ENCODE results near the gene LRRC56.

LRRC56 gene

GRCh38 chr11:504994-505344 is 32.4 kb upstream of the LRRC56 start:
- TF ChIP-seq POLR2AphosphoS5 (IDR thresholded peaks at IDR 0.05; ENCODE audit: low read depth), result no peak
- TF ChIP-seq, protein P1, sequence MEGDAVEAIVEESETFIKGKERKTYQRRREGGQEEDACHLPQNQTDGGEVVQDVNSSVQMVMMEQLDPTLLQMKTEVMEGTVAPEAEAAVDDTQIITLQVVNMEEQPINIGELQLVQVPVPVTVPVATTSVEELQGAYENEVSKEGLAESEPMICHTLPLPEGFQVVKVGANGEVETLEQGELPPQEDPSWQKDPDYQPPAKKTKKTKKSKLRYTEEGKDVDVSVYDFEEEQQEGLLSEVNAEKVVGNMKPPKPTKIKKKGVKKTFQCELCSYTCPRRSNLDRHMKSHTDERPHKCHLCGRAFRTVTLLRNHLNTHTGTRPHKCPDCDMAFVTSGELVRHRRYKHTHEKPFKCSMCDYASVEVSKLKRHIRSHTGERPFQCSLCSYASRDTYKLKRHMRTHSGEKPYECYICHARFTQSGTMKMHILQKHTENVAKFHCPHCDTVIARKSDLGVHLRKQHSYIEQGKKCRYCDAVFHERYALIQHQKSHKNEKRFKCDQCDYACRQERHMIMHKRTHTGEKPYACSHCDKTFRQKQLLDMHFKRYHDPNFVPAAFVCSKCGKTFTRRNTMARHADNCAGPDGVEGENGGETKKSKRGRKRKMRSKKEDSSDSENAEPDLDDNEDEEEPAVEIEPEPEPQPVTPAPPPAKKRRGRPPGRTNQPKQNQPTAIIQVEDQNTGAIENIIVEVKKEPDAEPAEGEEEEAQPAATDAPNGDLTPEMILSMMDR (IDR thresholded peaks at IDR 0.05; ENCODE audit: insufficient read depth, low read length), result no peak
- no peak for TF ChIP-seq REST (IDR thresholded peaks at IDR 0.05; ENCODE audit: insufficient replicate concordance, low read depth)
- no peak for TF ChIP-seq GABPA (IDR thresholded peaks at IDR 0.05; ENCODE audit: low read depth)
- no peak for TF ChIP-seq SPI1 (IDR thresholded peaks at IDR 0.05; ENCODE audit: borderline replicate concordance, low read depth)
- Histone ChIP-seq H3K4me3 (replicated peaks; ENCODE audit: insufficient read depth, low read length) (peak overlapping the region; percentile 67), H3K27me3 (ENCODE audit: insufficient read depth, poor library complexity, severe bottlenecking) (no peaks in the 10 kb centered on the region), H3K27ac (replicated peaks) (peak overlapping the region; percentile 100)
- DNase-seq (ENCODE audit: low read depth in 1 of 2, low spot score in 1 of 2), result no peak

DNA sequence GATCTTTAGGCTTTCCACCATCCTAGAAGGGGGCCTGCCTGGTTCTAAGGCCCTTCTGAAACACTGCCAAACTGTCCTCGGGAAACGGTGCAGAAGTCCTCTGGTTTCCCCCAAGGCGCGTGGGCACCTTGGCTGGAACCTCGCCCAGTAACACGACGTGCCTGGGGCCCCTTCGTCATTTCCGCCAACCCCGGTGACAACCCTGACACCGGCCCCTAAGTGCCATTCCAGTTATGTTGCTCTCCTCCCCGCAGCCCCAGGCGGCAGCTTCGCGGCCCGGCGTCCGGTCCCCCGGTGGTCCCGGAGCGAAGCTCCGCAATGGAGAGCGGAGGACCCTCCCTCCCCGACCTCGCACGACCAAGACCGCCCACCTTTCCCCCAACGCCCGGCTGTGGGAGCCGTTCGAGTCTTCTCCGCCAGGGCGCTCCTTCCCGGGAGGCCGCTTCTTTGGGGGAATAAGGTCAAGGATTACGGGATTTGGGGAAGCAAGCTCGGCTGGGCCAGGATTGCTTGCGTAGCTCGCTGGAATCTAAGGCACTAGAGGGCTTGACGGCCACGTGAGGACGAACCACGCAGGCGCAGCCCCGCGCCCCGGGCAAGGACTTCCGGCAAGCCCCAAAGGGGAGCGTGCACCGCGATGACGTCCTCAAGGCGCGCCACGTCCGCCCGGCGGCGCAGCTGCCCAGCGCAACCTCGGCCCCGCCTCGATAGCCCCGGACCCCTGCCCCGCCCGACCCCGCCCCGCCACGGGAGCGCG is 30.9 kb upstream of the LRRC56 start:
- H3K27me3 ChIP-seq (ENCODE audit: insufficient read depth, poor library complexity, severe bottlenecking), result no peaks in the 10 kb centered on the region
- TF ChIP-seq, protein P1 (IDR thresholded peaks at IDR 0.05; ENCODE audit: insufficient read depth, low read length), result no peak
- TF ChIP-seq REST (IDR thresholded peaks at IDR 0.05; ENCODE audit: insufficient replicate concordance, low read depth) (peak; percentile 37), POLR2AphosphoS5 (IDR thresholded peaks at IDR 0.05; ENCODE audit: low read depth) (peak; percentile 69; the same call in 1 of the 2 replicates), GABPA (IDR thresholded peaks at IDR 0.05; ENCODE audit: low read depth) (peak; percentile 51)
- DNase-seq (ENCODE audit: low read depth in 1 of 2, low spot score in 1 of 2), result peak; percentile 97 to 98
- peak overlapping the region; percentile 100 for H3K27ac ChIP-seq (replicated peaks)
- H3K4me3 ChIP-seq (replicated peaks; ENCODE audit: insufficient read depth, low read length), result peak overlapping the region; percentile 67

GRCh38 chr11:506995-507726 is 30.2 kb upstream of the LRRC56 start, which contains the start of gene RNH1:
RNH1 (minus strand) TSS chr11:507242; CDS start chr11:502162, 5,080 bp downstream.
- Histone ChIP-seq H3K27ac (replicated peaks) (peak within 1 kb of the TSS; percentile 100), H3K4me3 (replicated peaks; ENCODE audit: insufficient read depth, low read length) (peak within 1 kb of the TSS; percentile 67), H3K27me3 (ENCODE audit: insufficient read depth, poor library complexity, severe bottlenecking) (no peaks in the 10 kb centered on the region)
- TF ChIP-seq, protein P1 (IDR thresholded peaks at IDR 0.05; ENCODE audit: insufficient read depth, low read length), result no peak
- TF ChIP-seq SPI1 (IDR thresholded peaks at IDR 0.05; ENCODE audit: borderline replicate concordance, low read depth) (no peak), GABPA (IDR thresholded peaks at IDR 0.05; ENCODE audit: low read depth) (no peak), POLR2AphosphoS5 (IDR thresholded peaks at IDR 0.05; ENCODE audit: low read depth) (no peak), REST (IDR thresholded peaks at IDR 0.05; ENCODE audit: insufficient replicate concordance, low read depth) (no peak)
- peak; percentile 90 to 97 for DNase-seq (ENCODE audit: low read depth in 1 of 2, low spot score in 1 of 2)

Data from HL-60 (cell line).